Measurements from ENCODE around the gene FOXE1. TPM values are rescaled to one million over a fixed set of nuclear protein-coding genes. Genes with fewer than 3 reads are reported as not detected.
A peak's percentile ranks its signal among the peaks of the same experiment; 100 is the strongest.

Gene FOXE1
- total RNA-seq, 4 donors from 2014 or later = 405 to 748 (median 454) TPM

DNA sequence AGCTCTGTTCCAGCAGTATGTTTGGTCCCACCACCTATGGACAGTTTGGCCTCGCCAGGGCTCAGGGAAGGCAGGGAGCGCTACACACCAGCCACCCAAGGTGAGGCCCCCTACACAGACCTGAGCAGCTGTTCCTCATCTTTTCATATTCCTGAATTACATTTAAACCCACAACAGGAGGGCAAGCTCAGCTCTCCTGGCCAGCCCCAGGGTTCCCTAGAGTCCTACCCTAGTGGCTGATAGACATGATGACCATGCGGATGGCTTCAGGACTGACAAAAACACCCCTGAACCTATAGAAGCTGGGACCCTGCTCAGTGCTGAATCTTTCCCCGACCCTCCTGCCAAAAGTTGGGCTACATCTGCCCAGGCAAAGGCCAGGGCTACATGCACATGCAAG lies 6.7 kb upstream of the FOXE1 start:
- no peak for DNase-seq
- Histone ChIP-seq H3K4me3 (replicated peaks in 1 of 3) (no peak overlapping the region), H3K27ac (peak overlapping the region; percentile 80 to 95 (median 92)), H3K27me3 (no peaks in the 10 kb centered on the region), H3K36me3 (no peaks in the 10 kb centered on the region), H3K4me1 (peaks cover 28 to 38% of the 10 kb centered on the region in 2 donors), H3K9me3 (no peaks in the 10 kb centered on the region)
- intact Hi-C loops (cut with DNase I) = loop anchor here (5.0 kb wide), 1 partner anchor 134 kb away; no protein-coding TSS in a partner anchor
- 64 to 81% methylated on average over 4 of the region's 4 CpGs for WGBS, 2 donors
- TF ChIP-seq POLR2A (IDR thresholded peaks at IDR 0.05) = no peak
- TF ChIP-seq CTCF (IDR thresholded peaks at IDR 0.05) = peak in 1 of 6 experiments; percentile 5

GRCh38 chr9:97847474-97848214 lies 5.4 kb upstream of the FOXE1 start:
- 8 to 15% methylated on average over 12 to 17 of the region's 31 CpGs for WGBS, 2 donors
- Histone ChIP-seq H3K4me3 (replicated peaks in 1 of 3) (peak overlapping the region; percentile 47 to 74 (median 52)), H3K36me3 (no peaks in the 10 kb centered on the region), H3K27me3 (no peaks in the 10 kb centered on the region), H3K9me3 (no peaks in the 10 kb centered on the region), H3K4me1 (peaks cover 28 to 38% of the 10 kb centered on the region in 2 donors), H3K27ac (peak overlapping the region; percentile 92 to 96 (median 95))
- intact Hi-C loops (cut with DNase I) = loop anchor here (5.0 kb wide), 1 partner anchor 135 kb away; no protein-coding TSS in a partner anchor
- no peak for TF ChIP-seq CTCF (IDR thresholded peaks at IDR 0.05)
- TF ChIP-seq POLR2A (IDR thresholded peaks at IDR 0.05) = peak in 1 of 2 donors; percentile 12
- peak; percentile 48 to 64 for DNase-seq

DNA sequence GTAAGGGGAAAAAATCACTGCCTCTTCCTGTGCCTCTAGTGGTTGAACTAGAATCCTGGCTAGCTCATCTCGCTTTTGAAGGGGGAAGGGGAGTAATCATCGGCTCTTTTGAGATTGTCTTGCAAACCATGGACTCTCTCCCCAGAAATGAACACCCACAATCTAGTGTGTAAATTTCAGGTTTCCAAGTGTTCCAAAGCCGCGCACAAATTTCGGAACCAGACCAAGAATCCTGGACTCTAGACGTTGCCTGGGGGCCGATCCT lies 4.9 kb upstream of the FOXE1 start:
- 0 to 2% methylated on average over 3 to 7 of the region's 7 CpGs for WGBS, 2 donors
- TF ChIP-seq CTCF (IDR thresholded peaks at IDR 0.05) (peak in 5 of 6 experiments; percentile 16 to 37 (median 25)), POLR2A (IDR thresholded peaks at IDR 0.05) (no peak)
- intact Hi-C loops (cut with DNase I) = loop anchor here (5.0 kb wide), 1 partner anchor 136 kb away; no protein-coding TSS in a partner anchor

DNA sequence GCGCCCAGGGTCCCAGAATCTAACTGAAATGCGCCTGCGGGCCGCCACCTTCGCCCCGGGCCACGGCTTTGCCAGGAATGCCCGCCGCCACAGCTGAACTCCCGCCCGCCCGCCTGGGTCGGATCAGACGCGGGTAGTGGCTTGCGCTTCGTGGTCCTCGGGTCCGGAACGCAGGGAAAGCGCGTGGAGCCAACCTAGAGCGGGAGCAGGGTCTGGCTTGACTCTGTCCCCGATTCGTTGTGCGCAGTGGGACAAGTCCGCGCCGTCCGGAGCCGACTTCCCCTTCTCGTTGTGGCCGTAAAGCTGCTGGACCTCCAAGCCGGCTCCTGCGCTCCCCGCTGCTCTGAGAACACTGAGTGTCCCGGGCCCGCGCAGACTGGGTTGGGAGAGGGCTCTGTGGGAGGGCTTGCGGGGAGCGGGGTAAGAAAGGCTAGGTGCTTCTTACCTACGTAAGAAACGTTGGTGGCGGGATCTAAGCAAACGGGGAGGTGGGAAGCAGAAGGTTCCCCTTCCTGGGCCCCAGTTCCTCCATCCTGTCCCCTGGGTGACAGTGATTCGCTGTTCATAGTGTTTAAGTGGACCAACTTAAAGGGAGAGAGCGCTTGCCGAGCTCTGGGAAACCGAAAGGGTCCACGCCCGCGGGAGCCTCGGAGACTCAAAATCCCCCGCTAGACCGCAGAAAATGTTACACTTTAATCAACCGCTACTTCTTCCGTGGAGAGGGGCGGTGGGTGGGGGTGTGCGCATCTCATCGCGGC lies 4.4 kb upstream of the FOXE1 start:
- WGBS, 2 donors = 1 to 2% methylated on average over 38 to 42 of the region's 61 CpGs
- peak overlapping the region; percentile 47 to 74 (median 52) for H3K4me3 ChIP-seq (replicated peaks in 1 of 3)
- TF ChIP-seq POLR2A (IDR thresholded peaks at IDR 0.05) = peak in 1 of 2 donors; percentile 37
- peak in 1 of 6 experiments; percentile 7 for TF ChIP-seq CTCF (IDR thresholded peaks at IDR 0.05)
- peak; percentile 54 to 64 for DNase-seq
- intact Hi-C loops (cut with DNase I) = loop anchor here (5.0 kb wide), 1 partner anchor 136 kb away; no protein-coding TSS in a partner anchor
- H3K4me1 ChIP-seq = peaks cover 28 to 38% of the 10 kb centered on the region in 2 donors
- peak overlapping the region; percentile 92 to 96 (median 95) for H3K27ac ChIP-seq
- H3K27me3 ChIP-seq = no peaks in the 10 kb centered on the region
- no peaks in the 10 kb centered on the region for H3K9me3 ChIP-seq
- H3K36me3 ChIP-seq = no peaks in the 10 kb centered on the region

More for the DNA sequence above, 4.9 kb upstream of the FOXE1 start:
- no peaks in the 10 kb centered on the region for H3K9me3 ChIP-seq
- peak overlapping the region; percentile 47 to 74 (median 52) for H3K4me3 ChIP-seq (replicated peaks in 1 of 3)
- peak overlapping the region; percentile 92 to 96 (median 95) for H3K27ac ChIP-seq
- no peaks in the 10 kb centered on the region for H3K36me3 ChIP-seq
- DNase-seq = no peak
- H3K4me1 ChIP-seq = peaks cover 28 to 38% of the 10 kb centered on the region in 2 donors
- H3K27me3 ChIP-seq = no peaks in the 10 kb centered on the region
